ENCODE data around the gene KDM4B. TPM values are rescaled to one million over a fixed set of nuclear protein-coding genes. Genes with fewer than 3 reads are reported as not detected.

The KDM4B gene
- polyA plus RNA-seq, 1 of the 3 experiments (the other 2 are of a cell fraction): 12.2 TPM

DNA sequence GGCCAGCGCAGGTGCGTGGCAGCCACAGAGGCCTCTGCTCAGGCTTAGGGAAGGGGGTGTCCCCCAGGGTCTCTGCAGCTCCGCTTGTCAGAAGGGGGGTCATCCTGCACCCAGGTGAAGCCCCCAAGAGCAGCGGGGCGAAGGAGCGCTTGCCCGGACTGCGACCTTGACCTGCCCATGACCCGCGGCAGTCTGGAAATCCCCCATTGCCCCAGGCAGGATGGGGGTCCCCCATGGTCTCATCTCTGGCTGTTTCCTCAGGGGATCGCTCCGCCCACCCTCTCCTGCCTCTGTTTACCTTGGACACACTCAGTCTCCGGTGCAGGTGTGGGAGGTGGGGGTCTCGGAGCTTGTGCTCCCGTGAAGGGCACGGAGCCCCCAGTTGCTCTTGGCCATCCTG, 82.7 kb downstream of the KDM4B start:
- Histone ChIP-seq H2AFZ (ENCODE audit: low read depth) (no peak overlapping the region), H3K9ac (no peak overlapping the region), H3K36me3 (replicated peaks in 1 of 2; ENCODE audit: control insufficient read depth in 1 of 2, insufficient read depth in 2 of 2, low read length in 1 of 2) (peaks cover 2 to 25% of the 10 kb centered on the region in 2 experiments), H4K20me1 (ENCODE audit: insufficient read depth) (peaks cover 22% of the 10 kb centered on the region), H3K27ac (ENCODE audit: low read depth in 2 of 2, low read length in 1 of 2) (no peak overlapping the region), H3K27me3 (ENCODE audit: insufficient read depth) (no peaks in the 10 kb centered on the region), H3K4me1 (ENCODE audit: control insufficient read depth in 1 of 2, insufficient read depth in 2 of 2, low read depth in 1 of 2, low read length in 1 of 2) (peaks cover 12 to 46% of the 10 kb centered on the region in 2 experiments; a peak in 3 of 4 replicates), H3K9me3 (no peaks in the 10 kb centered on the region), H3F3A (replicated peaks; ENCODE audit: insufficient read depth) (no peaks in the 10 kb centered on the region), H3K4me2 (no peak overlapping the region), H3K4me3 (ENCODE audit: low read depth in 2 of 2, low read length in 1 of 2) (no peak overlapping the region), H3K9me2 (no peaks in the 10 kb centered on the region), H3K79me2 (ENCODE audit: insufficient read depth) (peaks cover 7% of the 10 kb centered on the region; the same call in 1 of the 2 replicates)
- TF ChIP-seq MXI1 (IDR thresholded peaks at IDR 0.05; ENCODE audit: low read depth, low read length) (no peak), ZBTB33 (IDR thresholded peaks at IDR 0.05; ENCODE audit: borderline replicate concordance, low read depth) (no peak), NRF1 (IDR thresholded peaks at IDR 0.05; ENCODE audit: low read depth, low read length) (no peak), TAF1 (IDR thresholded peaks at IDR 0.05; ENCODE audit: borderline replicate concordance, low read depth, low read length) (no peak), FOSL2 (IDR thresholded peaks at IDR 0.05; ENCODE audit: borderline replicate concordance, low read depth) (no peak), ELF1 (IDR thresholded peaks at IDR 0.05) (no peak), SIN3A (IDR thresholded peaks at IDR 0.05; ENCODE audit: borderline replicate concordance, low read depth, low read length) (no peak), SMC3 (IDR thresholded peaks at IDR 0.05; ENCODE audit: low read depth, low read length) (no peak), YY1 (IDR thresholded peaks at IDR 0.05; ENCODE audit: low read depth) (no peak), RFX5 (IDR thresholded peaks at IDR 0.05; ENCODE audit: low read length) (no peak), EP300 (IDR thresholded peaks at IDR 0.05; ENCODE audit: borderline replicate concordance in 1 of 2, low read depth in 1 of 2, low read length in 1 of 2) (no peak), RXRA (IDR thresholded peaks at IDR 0.05; ENCODE audit: borderline replicate concordance, low read depth) (no peak)
- TF ChIP-seq, protein P1, sequence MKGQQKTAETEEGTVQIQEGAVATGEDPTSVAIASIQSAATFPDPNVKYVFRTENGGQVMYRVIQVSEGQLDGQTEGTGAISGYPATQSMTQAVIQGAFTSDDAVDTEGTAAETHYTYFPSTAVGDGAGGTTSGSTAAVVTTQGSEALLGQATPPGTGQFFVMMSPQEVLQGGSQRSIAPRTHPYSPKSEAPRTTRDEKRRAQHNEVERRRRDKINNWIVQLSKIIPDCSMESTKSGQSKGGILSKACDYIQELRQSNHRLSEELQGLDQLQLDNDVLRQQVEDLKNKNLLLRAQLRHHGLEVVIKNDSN (IDR thresholded peaks at IDR 0.05; ENCODE audit: borderline replicate concordance, low read depth): no peak
- TF ChIP-seq, protein P2, sequence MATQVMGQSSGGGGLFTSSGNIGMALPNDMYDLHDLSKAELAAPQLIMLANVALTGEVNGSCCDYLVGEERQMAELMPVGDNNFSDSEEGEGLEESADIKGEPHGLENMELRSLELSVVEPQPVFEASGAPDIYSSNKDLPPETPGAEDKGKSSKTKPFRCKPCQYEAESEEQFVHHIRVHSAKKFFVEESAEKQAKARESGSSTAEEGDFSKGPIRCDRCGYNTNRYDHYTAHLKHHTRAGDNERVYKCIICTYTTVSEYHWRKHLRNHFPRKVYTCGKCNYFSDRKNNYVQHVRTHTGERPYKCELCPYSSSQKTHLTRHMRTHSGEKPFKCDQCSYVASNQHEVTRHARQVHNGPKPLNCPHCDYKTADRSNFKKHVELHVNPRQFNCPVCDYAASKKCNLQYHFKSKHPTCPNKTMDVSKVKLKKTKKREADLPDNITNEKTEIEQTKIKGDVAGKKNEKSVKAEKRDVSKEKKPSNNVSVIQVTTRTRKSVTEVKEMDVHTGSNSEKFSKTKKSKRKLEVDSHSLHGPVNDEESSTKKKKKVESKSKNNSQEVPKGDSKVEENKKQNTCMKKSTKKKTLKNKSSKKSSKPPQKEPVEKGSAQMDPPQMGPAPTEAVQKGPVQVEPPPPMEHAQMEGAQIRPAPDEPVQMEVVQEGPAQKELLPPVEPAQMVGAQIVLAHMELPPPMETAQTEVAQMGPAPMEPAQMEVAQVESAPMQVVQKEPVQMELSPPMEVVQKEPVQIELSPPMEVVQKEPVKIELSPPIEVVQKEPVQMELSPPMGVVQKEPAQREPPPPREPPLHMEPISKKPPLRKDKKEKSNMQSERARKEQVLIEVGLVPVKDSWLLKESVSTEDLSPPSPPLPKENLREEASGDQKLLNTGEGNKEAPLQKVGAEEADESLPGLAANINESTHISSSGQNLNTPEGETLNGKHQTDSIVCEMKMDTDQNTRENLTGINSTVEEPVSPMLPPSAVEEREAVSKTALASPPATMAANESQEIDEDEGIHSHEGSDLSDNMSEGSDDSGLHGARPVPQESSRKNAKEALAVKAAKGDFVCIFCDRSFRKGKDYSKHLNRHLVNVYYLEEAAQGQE (IDR thresholded peaks at IDR 0.05; ENCODE audit: low read depth, low read length): no peak
- DNase-seq: no peak
- POLR2A ChIA-PET: no interaction called here
- CTCF ChIA-PET: interaction anchor here (1.2 to 8.1 kb wide), 9 partner anchors 15 to 290 kb away, joined by 3 to 71 read pairs (median 6); partner anchors contain the start of gene PTPRS
- 97% methylated on average over 16 of the region's 16 CpGs for WGBS (ENCODE audit: low lambda C conversion rate)
